OCI-LY3 (cell line): ENCODE data around the gene ENPP5.

Experiments used
- H2AFZ ChIP-seq: fragments of 200-600, 300-600 bp; shearing (Covaris generic); 2 replicates; pipeline ENCODE4 v1.6.0; 2014; ENCODE audit warnings: antibody characterized with exemption, low read depth, low read length
- H3K27ac ChIP-seq: fragments of 200-600, 300-600 bp; sonication (generic); 2 replicates; pipeline ENCODE4 v1.5.1; 2014; ENCODE audit warnings: mild to moderate bottlenecking, low read length, moderate library complexity, mixed read lengths
- H3K27me3 ChIP-seq: fragments of 200-600, 300-600 bp; sonication (generic); 2 replicates; pipeline ENCODE4 v1.6.1; 2014; ENCODE audit warnings: low read depth, low read length, mixed read lengths
- H3K36me3 ChIP-seq: fragments of 200-600, 300-600 bp; sonication (generic); replicated peaks from 2 replicates; pipeline ENCODE3; 2014; ENCODE audit warnings: low read depth, low read length, mixed read lengths
- H3K4me1 ChIP-seq: fragments of 300-600, 200-600 bp; sonication (generic); 2 replicates; pipeline ENCODE4 v1.6.1; 2014; ENCODE audit warnings: low read length, mixed read lengths
- H3K4me2 ChIP-seq: fragments of 200-600, 300-600 bp; sonication (generic); 2 replicates; pipeline ENCODE4 v1.6.1; 2014; ENCODE audit warnings: low read length, mixed read lengths
- H3K4me3 ChIP-seq: fragments of 300-600, 200-600 bp; sonication (generic); 2 replicates; pipeline ENCODE4 v1.5.1; 2014; ENCODE audit warnings: antibody characterized with exemption, mild to moderate bottlenecking, low read length, moderate library complexity
- H3K79me2 ChIP-seq: fragments of 300-600, 200-600 bp; shearing (Covaris generic); 2 replicates; pipeline ENCODE4 v1.6.1; 2014; ENCODE audit warnings: mild to moderate bottlenecking, low read length, mixed read lengths
- H3K9ac ChIP-seq: fragments of 300-600, 200-600 bp; shearing (Covaris generic); 2 replicates; pipeline ENCODE4 v1.6.0; 2014; ENCODE audit warnings: mild to moderate bottlenecking, low read length, moderate library complexity
- H3K9me3 ChIP-seq: fragments of 200-600, 300-600 bp; shearing (Covaris generic); 2 replicates; pipeline ENCODE4 v1.6.1; 2014; ENCODE audit warnings: low read length, mixed read lengths; ENCODE audit not compliant: insufficient read depth
- H4K20me1 ChIP-seq: fragments of 200-600, 300-600 bp; sonication (generic); 2 replicates; pipeline ENCODE4 v1.6.1; 2016; ENCODE audit warnings: low read length, mixed read lengths; ENCODE audit not compliant: insufficient read depth
- CTCF ChIP-seq: fragments of 200-600, 300-600 bp; sonication (generic); IDR thresholded peaks from 2 replicates; pipeline ENCODE4 v1.5.1; 2014; ENCODE audit warnings: antibody characterized with exemption, low read length, low read depth
- EZH2phosphoT487 ChIP-seq: fragments of 200-600 bp; shearing (Covaris generic); IDR thresholded peaks from 2 replicates; pipeline ENCODE4 v1.6.1; 2018; ENCODE audit warnings: antibody characterized with exemption, mixed run types, low read depth

Gene ENPP5

GRCh38 chr6:46138281-46138680, 32.5 kb downstream of the ENPP5 start:
- H3K27me3 ChIP-seq, result no peaks in the 10 kb centered on the region
- TF ChIP-seq EZH2phosphoT487 (no peak), CTCF (no peak)
- H3K9me3 ChIP-seq, result no peaks in the 10 kb centered on the region
- H3K79me2 ChIP-seq, result peaks cover 62% of the 10 kb centered on the region
- no peak overlapping the region for H3K27ac ChIP-seq
- H3K4me2 ChIP-seq, result peak overlapping the region; percentile 56
- H4K20me1 ChIP-seq, result peaks cover 33% of the 10 kb centered on the region
- peak overlapping the region; percentile 13; the same call in 1 of the 2 replicates for H3K4me3 ChIP-seq
- H3K4me1 ChIP-seq, result peaks cover 25% of the 10 kb centered on the region
- no peak overlapping the region for H2AFZ ChIP-seq
- peaks cover 24% of the 10 kb centered on the region for H3K36me3 ChIP-seq
- no peak overlapping the region for H3K9ac ChIP-seq

- TF ChIP-seq CTCF (no peak), EZH2phosphoT487 (no peak)
- peaks cover 25% of the 10 kb centered on the region for H3K4me1 ChIP-seq
- peak overlapping the region; percentile 56; the same call in 1 of the 2 replicates for H3K4me2 ChIP-seq
- peaks cover 33% of the 10 kb centered on the region for H4K20me1 ChIP-seq
- no peak overlapping the region for H3K4me3 ChIP-seq
- no peak overlapping the region for H2AFZ ChIP-seq
- peaks cover 66% of the 10 kb centered on the region for H3K79me2 ChIP-seq
- peaks cover 18% of the 10 kb centered on the region for H3K36me3 ChIP-seq
- H3K27ac ChIP-seq, result no peak overlapping the region
- H3K9me3 ChIP-seq, result no peaks in the 10 kb centered on the region
- H3K27me3 ChIP-seq, result no peaks in the 10 kb centered on the region
- H3K9ac ChIP-seq, result no peak overlapping the region
These were observed 33.4 kb downstream of the ENPP5 start for GRCh38 chr6:46137387-46137786.

- Histone ChIP-seq H3K36me3 (peaks cover 17% of the 10 kb centered on the region), H4K20me1 (peaks cover 33% of the 10 kb centered on the region), H2AFZ (no peak overlapping the region), H3K27me3 (no peaks in the 10 kb centered on the region), H3K79me2 (peaks cover 66% of the 10 kb centered on the region), H3K4me3 (no peak overlapping the region), H3K4me1 (peaks cover 25% of the 10 kb centered on the region), H3K9ac (no peak overlapping the region), H3K27ac (no peak overlapping the region), H3K4me2 (no peak overlapping the region), H3K9me3 (no peaks in the 10 kb centered on the region)
- TF ChIP-seq CTCF (no peak), EZH2phosphoT487 (no peak)
These were observed 33.9 kb downstream of the ENPP5 start for GRCh38 chr6:46136831-46137230.

- H3K27ac ChIP-seq, result no peak overlapping the region
- peaks cover 70% of the 10 kb centered on the region for H3K79me2 ChIP-seq
- peaks cover 33% of the 10 kb centered on the region for H4K20me1 ChIP-seq
- H2AFZ ChIP-seq, result no peak overlapping the region
- peaks cover 6% of the 10 kb centered on the region for H3K36me3 ChIP-seq
- H3K27me3 ChIP-seq, result no peaks in the 10 kb centered on the region
- peaks cover 30% of the 10 kb centered on the region for H3K4me1 ChIP-seq
- H3K9ac ChIP-seq, result no peak overlapping the region
- H3K9me3 ChIP-seq, result no peaks in the 10 kb centered on the region
- H3K4me2 ChIP-seq, result no peak overlapping the region
- no peak for TF ChIP-seq CTCF
- TF ChIP-seq EZH2phosphoT487, result no peak
- no peak overlapping the region for H3K4me3 ChIP-seq
These were observed 35.6 kb downstream of the ENPP5 start for GRCh38 chr6:46135176-46135575.
